HG03108 (cell line): ENCODE results near the gene PMCH.
"Not testable (repeated sequence)": the region's sequence is repeated elsewhere in the genome, so short reads cannot be mapped to it uniquely, and the experiment has no call there.

ENCODE experiments used
- ATAC-seq: cut with Tn5 transposase; IDR thresholded peaks from one replicate; pipeline ENCODE4 v1.9.1; 2021; ENCODE audit warnings: moderate library complexity; ENCODE audit not compliant: unreplicated experiment

Gene PMCH, protein sequence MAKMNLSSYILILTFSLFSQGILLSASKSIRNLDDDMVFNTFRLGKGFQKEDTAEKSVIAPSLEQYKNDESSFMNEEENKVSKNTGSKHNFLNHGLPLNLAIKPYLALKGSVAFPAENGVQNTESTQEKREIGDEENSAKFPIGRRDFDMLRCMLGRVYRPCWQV

GRCh38 chr12:102197789-102198188 lies at the start of gene PMCH:
PMCH (minus strand) TSS chr12:102197833; CDS start chr12:102197770, 63 bp downstream.
- ATAC-seq: peak; percentile 85

DNA sequence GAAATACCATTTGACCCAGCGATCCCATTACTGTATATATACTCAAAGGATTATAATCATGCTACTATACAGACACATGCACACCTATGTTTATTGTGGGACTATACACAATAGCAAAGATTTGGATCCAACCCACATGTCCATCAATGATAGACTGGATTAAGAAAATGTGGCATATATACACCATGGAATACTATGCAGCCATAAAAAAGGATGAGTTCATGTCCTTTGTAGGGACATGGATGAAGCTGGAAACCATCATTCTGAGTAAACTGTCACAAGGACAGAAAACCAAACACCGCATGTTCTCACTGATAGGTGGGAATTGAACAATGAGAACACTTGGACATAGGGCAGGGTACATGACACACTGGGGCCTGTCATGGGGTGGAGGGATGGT lies 43.2 kb upstream of the PMCH start:
- ATAC-seq: not testable (repeated sequence)

- ATAC-seq: no peak
These were observed 37.0 kb upstream of the PMCH start for GRCh38 chr12:102234599-102234998.

- no peak for ATAC-seq
These were observed 34.8 kb upstream of the PMCH start for GRCh38 chr12:102232446-102232845.

GRCh38 chr12:102232036-102232435 lies 34.4 kb upstream of the PMCH start:
- ATAC-seq: no peak

- no peak for ATAC-seq
These were observed 30.3 kb upstream of the PMCH start for GRCh38 chr12:102227954-102228353.

- no peak for ATAC-seq
These were observed 23.1 kb upstream of the PMCH start for GRCh38 chr12:102220736-102221135.

DNA sequence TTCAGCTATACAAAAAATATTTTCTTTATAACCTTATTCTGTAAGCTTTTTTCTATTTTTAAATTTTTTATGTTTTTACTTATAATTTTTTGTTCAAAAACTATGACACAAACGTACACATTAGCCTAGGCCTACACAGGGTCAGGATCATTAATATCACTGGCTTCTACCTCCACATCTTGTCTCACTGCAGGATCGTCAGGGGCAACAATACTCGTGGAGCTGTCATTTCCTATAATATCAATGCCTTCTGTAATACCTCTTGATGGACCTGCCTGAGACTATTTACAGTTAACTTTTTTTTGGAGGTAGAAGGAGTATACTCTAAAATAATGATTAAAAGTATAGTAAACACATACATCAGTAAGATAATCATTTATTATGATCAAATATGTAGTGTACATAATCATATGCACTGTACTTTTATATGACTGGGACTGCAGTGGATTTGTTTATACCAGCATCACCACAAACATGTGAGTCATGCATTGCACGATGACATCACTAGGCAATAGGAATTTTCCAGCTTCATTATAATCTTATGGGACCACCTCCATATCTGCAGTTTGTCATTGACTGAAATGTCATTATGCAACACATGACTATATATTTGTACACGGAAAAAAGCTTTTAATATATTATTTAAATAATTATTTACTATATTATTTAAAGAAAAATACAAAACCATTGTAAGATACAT lies 18.5 kb upstream of the PMCH start:
- ATAC-seq: no peak

DNA sequence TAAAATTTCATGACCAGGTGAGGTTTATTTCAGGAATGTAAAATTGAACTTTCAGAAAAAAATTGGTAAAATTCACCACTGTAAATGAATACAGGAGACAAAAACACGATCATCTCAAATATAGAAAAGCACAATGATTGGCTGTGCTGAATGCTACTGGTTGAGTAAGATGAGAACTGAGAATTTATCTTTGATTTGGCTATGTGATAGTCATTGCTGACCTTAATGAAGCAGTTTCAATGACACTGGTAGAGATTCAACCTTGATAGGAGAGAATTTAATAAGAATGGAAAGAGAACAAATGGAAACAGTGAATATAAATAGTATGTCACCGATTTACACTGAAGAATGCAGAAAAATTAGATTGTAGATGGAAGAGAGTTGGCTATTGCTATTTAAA lies 6.4 kb upstream of the PMCH start:
- ATAC-seq: no peak

- no peak for ATAC-seq
These were observed 4.9 kb upstream of the PMCH start for GRCh38 chr12:102202556-102202955.

GRCh38 chr12:102201436-102202061 lies 3.9 kb upstream of the PMCH start:
- no peak for ATAC-seq

- ATAC-seq: no peak
These were observed 1.8 kb downstream of the PMCH start for GRCh38 chr12:102195826-102196225.

DNA sequence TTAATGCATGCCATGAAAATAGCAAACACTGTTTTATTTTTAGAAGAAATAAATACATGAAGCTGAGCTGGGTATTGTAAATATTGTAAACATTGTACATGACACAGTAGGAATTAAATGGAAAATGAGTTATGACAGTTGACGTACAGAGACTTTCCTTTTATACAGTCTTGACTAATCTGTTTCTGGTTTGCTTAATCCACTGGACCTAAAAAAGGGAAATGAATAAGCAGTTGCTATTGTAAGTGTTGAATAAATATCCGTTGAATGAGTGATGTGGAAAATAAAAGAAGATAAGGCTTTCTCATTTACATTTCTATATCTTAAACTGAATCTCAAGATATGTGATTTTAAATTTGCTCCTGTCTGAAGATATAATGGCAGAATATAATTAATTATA lies 15.0 kb downstream of the PMCH start:
- ATAC-seq: no peak

- ATAC-seq: no peak
These were observed 22.9 kb downstream of the PMCH start for GRCh38 chr12:102174761-102175160.

DNA sequence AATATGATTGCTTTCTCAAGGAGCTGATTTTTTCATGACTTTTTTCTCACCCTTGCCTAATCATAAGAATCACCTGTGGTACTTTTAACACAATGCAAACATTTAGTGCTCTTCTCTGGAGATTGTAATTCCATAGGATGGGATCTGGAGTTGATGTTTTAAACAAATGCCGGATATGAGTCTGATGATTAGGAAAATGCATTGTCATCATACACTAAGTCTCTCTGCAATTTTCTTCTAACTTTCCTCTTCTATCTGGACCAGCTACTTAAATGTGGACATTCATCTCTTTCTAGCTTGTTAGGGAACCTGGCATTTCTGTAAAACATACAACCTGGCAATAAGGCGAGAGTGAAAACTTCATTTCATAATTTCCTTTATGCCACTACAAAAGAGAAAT lies 23.5 kb downstream of the PMCH start:
- ATAC-seq: no peak

GRCh38 chr12:102172436-102172835 lies 25.2 kb downstream of the PMCH start:
- ATAC-seq: no peak

- no peak for ATAC-seq
These were observed 25.7 kb downstream of the PMCH start for GRCh38 chr12:102171951-102172350.

DNA sequence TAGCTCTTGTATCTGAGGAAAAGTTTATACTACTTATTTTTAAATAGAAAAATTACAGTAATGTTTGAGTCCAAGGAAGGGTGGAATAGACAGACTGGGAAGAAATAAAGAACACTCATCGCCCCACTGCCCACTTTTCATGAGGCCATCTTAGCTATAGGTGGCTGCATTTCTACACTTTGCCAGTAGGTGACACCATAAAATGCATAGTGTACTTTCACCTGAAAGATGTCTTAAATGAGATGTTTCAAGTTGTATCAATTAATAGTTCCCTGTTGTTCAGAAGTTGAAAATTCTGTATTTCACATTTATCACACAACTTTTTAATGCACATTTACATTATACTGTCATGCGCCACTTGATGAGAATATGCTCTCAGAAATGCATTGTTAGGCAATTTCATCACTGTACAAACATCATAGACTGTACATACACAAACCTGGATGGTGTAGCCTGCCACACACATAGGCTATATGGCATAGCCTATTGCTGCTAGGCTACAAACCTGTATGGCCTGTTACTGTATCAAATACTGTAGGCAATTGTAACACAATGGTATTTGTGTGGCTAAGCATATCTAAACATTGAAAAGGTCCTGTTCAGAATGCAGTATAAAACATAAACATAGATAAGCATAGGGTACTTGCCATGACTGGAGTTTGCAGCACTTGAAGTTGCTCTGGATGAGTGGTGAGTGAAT lies 27.6 kb downstream of the PMCH start:
- no peak for ATAC-seq

DNA sequence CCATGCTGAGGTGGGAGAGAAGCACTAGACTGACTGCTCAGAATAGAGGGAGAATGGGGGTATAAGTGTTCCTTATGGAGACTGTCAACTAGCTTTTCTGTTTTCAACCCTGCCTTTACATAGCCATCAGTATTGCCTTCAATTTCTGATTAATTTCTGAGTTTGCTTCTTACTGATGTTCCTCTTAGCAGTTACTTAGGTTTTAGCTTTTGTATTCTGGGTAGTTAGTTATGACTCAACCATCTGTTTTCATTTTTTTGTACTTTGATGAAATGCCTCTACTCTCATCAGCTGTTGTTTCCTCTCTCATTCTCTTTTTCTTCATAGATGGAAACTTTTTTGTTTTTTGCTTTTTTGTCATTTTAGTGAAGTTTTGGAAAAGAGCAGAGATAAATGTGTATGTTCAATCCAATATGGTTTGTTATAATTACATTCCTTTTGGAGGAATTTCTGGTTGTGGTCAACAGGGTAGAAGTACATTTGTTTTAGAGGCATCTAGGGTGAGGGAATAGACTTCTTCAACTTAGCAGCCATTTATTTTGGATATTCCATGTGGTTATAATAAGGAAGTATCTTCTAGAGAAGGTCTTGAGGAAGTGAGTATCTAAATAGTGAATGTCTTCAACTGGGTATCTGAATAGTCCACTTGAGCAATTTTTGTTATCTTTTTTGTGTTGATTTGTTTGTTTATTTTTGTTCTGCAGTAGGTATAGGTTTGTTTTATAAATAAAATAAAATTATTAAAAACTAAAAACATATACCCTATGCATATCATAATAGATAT lies 29.6 kb downstream of the PMCH start:
- ATAC-seq: peak; percentile 60

- no peak for ATAC-seq
These were observed 34.2 kb downstream of the PMCH start for GRCh38 chr12:102163383-102163782.

- ATAC-seq: not testable (repeated sequence)
These were observed 42.4 kb downstream of the PMCH start for GRCh38 chr12:102155206-102155605.
